GM23248 (cell line): ENCODE data around the gene GNA14. TPM values are rescaled to one million over a fixed set of nuclear protein-coding genes. Genes with fewer than 3 reads are reported as not detected.
A peak's percentile ranks its signal among the peaks of the same experiment; 100 is the strongest.

Experiments
- DNase-seq: peaks from one replicate; pipeline ENCODE4 v3.0.0-alpha.2; 2015
- H2AFZ ChIP-seq: fragments of 200-600 bp; sonication (generic); 2 replicates; pipeline ENCODE4 v1.6.1; 2016; ENCODE audit warnings: antibody characterized with exemption
- H3F3A ChIP-seq: fragments of 200-600 bp; sonication (generic); 2 replicates; pipeline ENCODE4 v1.6.1; 2016; ENCODE audit warnings: mild to moderate bottlenecking, antibody characterized with exemption, mixed run types; ENCODE audit not compliant: insufficient read depth
- H3K27ac ChIP-seq: fragments of 200-600 bp; sonication (generic); 2 replicates; pipeline ENCODE4 v1.5.1; 2016; ENCODE audit warnings: mild to moderate bottlenecking
- H3K27me3 ChIP-seq: fragments of 200-600 bp; sonication (generic); replicated peaks from 2 replicates; pipeline ENCODE4 v1.6.1; 2016; ENCODE audit warnings: mild to moderate bottlenecking; ENCODE audit not compliant: insufficient read depth
- H3K36me3 ChIP-seq: fragments of 200-600 bp; sonication (generic); 2 replicates; pipeline ENCODE4 v1.6.1; 2016; ENCODE audit warnings: low read depth, mild to moderate bottlenecking
- H3K4me1 ChIP-seq: fragments of 200-600 bp; sonication (generic); 2 replicates; pipeline ENCODE4 v1.6.1; 2016; ENCODE audit warnings: mild to moderate bottlenecking; ENCODE audit not compliant: insufficient read depth
- H3K4me2 ChIP-seq: fragments of 200-600 bp; sonication (generic); one replicate; pipeline ENCODE4 v1.6.1; 2016; ENCODE audit warnings: mild to moderate bottlenecking; ENCODE audit not compliant: unreplicated experiment
- H3K4me3 ChIP-seq: fragments of 200-600 bp; sonication (generic); 2 replicates; pipeline ENCODE4 v1.5.1; 2016; ENCODE audit warnings: mild to moderate bottlenecking
- H3K79me2 ChIP-seq: fragments of 200-600 bp; sonication (generic); 2 replicates; pipeline ENCODE4 v1.6.1; 2016; ENCODE audit warnings: mild to moderate bottlenecking; ENCODE audit not compliant: insufficient read depth
- H3K9ac ChIP-seq: fragments of 200-600 bp; sonication (generic); 2 replicates; pipeline ENCODE4 v1.6.1; 2016; ENCODE audit warnings: mild to moderate bottlenecking
- H3K9me2 ChIP-seq: fragments of 200-600 bp; sonication (generic); 2 replicates; pipeline ENCODE4 v1.6.1; 2016; ENCODE audit warnings: mixed run types, mild to moderate bottlenecking, moderate library complexity; ENCODE audit not compliant: insufficient read depth
- H3K9me3 ChIP-seq: fragments of 200-600 bp; sonication (generic); one replicate; pipeline ENCODE4 v1.6.1; 2017; ENCODE audit warnings: low read depth
- H4K20me1 ChIP-seq: fragments of 200-600 bp; sonication (generic); 2 replicates; pipeline ENCODE4 v1.6.0; 2016; ENCODE audit not compliant: insufficient read depth
- EZH2 ChIP-seq: fragments of 200-600 bp; sonication (generic); IDR thresholded peaks from 2 replicates; pipeline ENCODE4 v1.6.1; 2018; ENCODE audit warnings: antibody characterized with exemption, mild to moderate bottlenecking; ENCODE audit not compliant: insufficient read depth, poor library complexity, severe bottlenecking
- EZH2phosphoT487 ChIP-seq: fragments of 200-600 bp; sonication (generic); IDR thresholded peaks from 2 replicates; pipeline ENCODE4 v1.6.1; 2018; ENCODE audit warnings: antibody characterized with exemption, moderate library complexity, mild to moderate bottlenecking, low read depth; ENCODE audit not compliant: insufficient read depth
- WGBS, 2 experiments: methylation state at CpG; one replicate each; pipeline ENCODE4 v1.1.6; 2015 to 2017; ENCODE audit warnings: low lambda C conversion rate in 2 of 2, low coverage in 1 of 2; ENCODE audit errors: missing lambda C conversion rate in 2 of 2; 5-methylcytosine and 5-hydroxymethylcytosine counted together
- in situ Hi-C: fragments of 300-500 bp; cut with MboI; formaldehyde crosslinking; loops from 2 replicates; pipeline ENCODE4 v1.15.0; 2020
- polyA plus RNA-seq: library from polyadenylated mRNA; unstranded; fragments of >200 nt; fragmentation: Nextera tagmentation; extraction: Ambion mirVana; gene quantifications from 2 replicates; pipeline ENCODE4 v1.2.1, GENCODE V29; 2016
- total RNA-seq: library from RNA; depleted of rRNA; stranded (reverse); fragments of >200 nt; shearing (Covaris generic); gene quantifications from 2 replicates; pipeline ENCODE4 v1.2.3, GENCODE V29; 2014

Gene GNA14
- total and polyA plus RNA-seq, 2 experiments from 2014 or later: 0.11 to 0.24 TPM

DNA sequence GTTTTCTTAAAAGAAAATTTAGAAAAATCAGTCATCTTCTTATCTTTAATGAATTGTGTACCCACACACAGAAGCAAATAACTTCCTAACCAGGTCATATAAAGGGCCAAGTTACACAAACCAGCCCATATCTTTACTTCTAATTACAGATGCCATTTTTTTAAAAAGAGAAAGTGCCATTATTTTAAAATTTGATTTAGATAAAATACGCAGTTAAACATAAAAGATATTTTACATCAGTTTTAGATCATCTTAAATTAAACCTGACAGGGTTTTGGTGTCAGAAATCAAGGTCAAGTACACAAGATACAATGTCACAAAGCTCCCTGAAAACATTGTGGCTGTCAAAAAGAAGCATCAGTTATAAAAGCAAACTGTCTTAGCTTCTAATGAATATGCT is 129.4 kb downstream of the GNA14 start:
- H3K9me2 ChIP-seq: no peaks in the 10 kb centered on the region
- H4K20me1 ChIP-seq: no peaks in the 10 kb centered on the region
- no peaks in the 10 kb centered on the region for H3K36me3 ChIP-seq
- H3K79me2 ChIP-seq: no peaks in the 10 kb centered on the region
- no peak overlapping the region for H3K9ac ChIP-seq
- H3K27me3 ChIP-seq: no peaks in the 10 kb centered on the region
- H3K27ac ChIP-seq: no peak overlapping the region
- H3K4me1 ChIP-seq: 0 out of 2 replicates have a peak, but pooled peaks cover 5% of the 10 kb centered on the region
- TF ChIP-seq EZH2phosphoT487 (no peak), EZH2 (no peak)
- no peak overlapping the region for H3K4me2 ChIP-seq
- WGBS, 2 experiments: 41 to 48% methylated on average over 1 of the region's 1 CpG
- H2AFZ ChIP-seq: no peak overlapping the region
- no peak overlapping the region for H3K4me3 ChIP-seq
- H3F3A ChIP-seq: 0 out of 2 replicates have a peak, but pooled peaks cover 6% of the 10 kb centered on the region
- in situ Hi-C loops: no loop called here
- H3K9me3 ChIP-seq: no peaks in the 10 kb centered on the region
- no peak for DNase-seq

DNA sequence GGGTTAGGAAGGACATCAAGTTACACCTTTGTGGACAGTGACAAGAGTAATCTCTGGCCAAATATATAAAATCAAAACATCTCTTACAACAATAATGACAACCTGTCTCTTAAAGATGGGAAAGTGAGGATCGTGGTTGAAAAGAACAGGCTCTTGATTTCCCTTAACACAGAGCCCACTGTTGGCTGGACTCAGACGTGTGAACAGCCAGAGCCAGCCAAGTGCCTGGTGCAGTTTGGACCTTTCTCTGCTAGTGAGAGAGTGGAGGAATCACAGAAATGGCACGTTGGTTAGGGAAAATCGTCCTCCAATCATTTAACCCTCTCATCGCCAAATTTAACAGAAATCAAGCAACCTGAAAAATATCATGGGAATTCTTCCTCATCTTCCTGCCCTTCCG is 131.3 kb downstream of the GNA14 start:
- H3K36me3 ChIP-seq: no peaks in the 10 kb centered on the region
- H4K20me1 ChIP-seq: no peaks in the 10 kb centered on the region
- in situ Hi-C loops: no loop called here
- 0 out of 2 replicates have a peak, but pooled peaks cover 5% of the 10 kb centered on the region for H3K4me1 ChIP-seq
- H3K9ac ChIP-seq: no peak overlapping the region
- H3K9me2 ChIP-seq: no peaks in the 10 kb centered on the region
- 0 out of 2 replicates have a peak, but pooled peaks cover 6% of the 10 kb centered on the region for H3F3A ChIP-seq
- no peaks in the 10 kb centered on the region for H3K9me3 ChIP-seq
- H3K79me2 ChIP-seq: no peaks in the 10 kb centered on the region
- H3K4me3 ChIP-seq: no peak overlapping the region
- TF ChIP-seq EZH2 (no peak), EZH2phosphoT487 (no peak)
- H3K4me2 ChIP-seq: no peak overlapping the region
- H3K27ac ChIP-seq: no peak overlapping the region
- H3K27me3 ChIP-seq: no peaks in the 10 kb centered on the region
- no peak for DNase-seq
- WGBS, 2 experiments: 38 to 42% methylated on average over 6 of the region's 6 CpGs
- no peak overlapping the region for H2AFZ ChIP-seq

DNA sequence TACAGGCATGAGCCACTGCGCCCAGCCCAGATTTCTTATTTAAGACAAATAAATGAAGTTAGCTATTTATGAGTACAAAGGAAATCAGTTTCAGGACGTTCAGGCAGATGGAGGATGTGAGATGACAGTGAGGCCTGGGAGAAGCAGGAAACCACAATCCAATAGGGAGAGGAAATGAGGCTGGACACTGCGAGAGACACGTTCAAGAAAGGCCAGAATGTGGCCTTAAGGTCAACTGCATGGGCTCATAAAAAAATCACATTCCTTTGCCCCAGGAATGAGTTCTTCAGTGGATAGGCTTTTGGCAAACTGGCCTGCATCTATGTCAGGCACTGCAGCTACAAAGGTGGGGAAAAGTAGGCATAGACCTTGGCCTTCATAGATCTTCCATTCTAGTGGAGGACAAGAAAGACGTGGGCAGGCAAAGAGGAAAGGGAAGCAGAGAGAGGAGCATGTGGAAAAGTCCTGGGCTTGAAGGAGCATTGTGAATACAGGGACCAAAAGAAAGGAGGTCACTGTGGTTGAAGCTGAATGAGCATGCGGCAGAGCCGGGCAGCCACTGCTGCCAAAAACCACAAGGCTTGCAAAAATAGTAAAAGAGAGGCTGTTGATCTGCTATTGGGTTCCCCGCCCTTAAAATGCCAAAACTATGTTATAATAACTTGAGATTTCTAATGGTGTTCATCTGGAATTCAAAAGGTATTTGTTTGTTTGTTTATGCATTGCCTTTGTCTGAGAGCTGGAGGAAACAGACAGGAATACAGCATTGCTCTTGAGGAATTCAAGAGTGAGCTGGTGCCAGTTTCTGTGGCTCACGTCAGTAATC is 133.0 kb downstream of the GNA14 start:
- no peaks in the 10 kb centered on the region for H3K27me3 ChIP-seq
- H2AFZ ChIP-seq: peak overlapping the region; percentile 39; the same call in 1 of the 2 replicates
- in situ Hi-C loops: no loop called here
- no peak overlapping the region for H3K4me3 ChIP-seq
- H3K36me3 ChIP-seq: no peaks in the 10 kb centered on the region
- no peaks in the 10 kb centered on the region for H3K9me2 ChIP-seq
- H3K9ac ChIP-seq: no peak overlapping the region
- DNase-seq: peak; percentile 42
- no peaks in the 10 kb centered on the region for H4K20me1 ChIP-seq
- 0 out of 2 replicates have a peak, but pooled peaks cover 6% of the 10 kb centered on the region for H3F3A ChIP-seq
- H3K27ac ChIP-seq: no peak overlapping the region
- H3K9me3 ChIP-seq: no peaks in the 10 kb centered on the region
- 0 out of 2 replicates have a peak, but pooled peaks cover 5% of the 10 kb centered on the region for H3K4me1 ChIP-seq
- no peak overlapping the region for H3K4me2 ChIP-seq
- H3K79me2 ChIP-seq: no peaks in the 10 kb centered on the region
- TF ChIP-seq EZH2: no peak
- TF ChIP-seq EZH2phosphoT487: no peak
- 46 to 51% methylated on average over 9 of the region's 9 CpGs for WGBS, 2 experiments

DNA sequence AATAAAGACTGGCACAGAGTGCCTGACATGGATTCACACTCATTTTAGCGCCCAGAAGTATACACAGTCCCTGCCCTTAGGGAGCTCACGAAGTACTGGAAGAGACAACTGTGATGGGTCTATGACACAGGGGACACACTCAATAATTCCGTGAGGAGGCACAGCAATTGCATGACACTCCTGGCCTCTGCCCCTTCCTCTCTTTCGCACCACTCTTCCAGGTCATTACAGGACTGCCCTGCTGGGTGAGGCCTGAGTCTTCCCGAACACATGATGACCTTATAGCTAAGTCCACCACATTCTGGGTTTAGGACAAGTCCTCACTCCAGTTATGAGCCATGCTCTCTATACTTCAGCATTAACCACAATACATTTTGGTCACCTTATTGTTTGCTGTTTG is 134.7 kb downstream of the GNA14 start:
- Histone ChIP-seq H3K9me2 (no peaks in the 10 kb centered on the region), H3K36me3 (no peaks in the 10 kb centered on the region), H2AFZ (no peak overlapping the region), H3K4me2 (no peak overlapping the region), H3K9me3 (no peaks in the 10 kb centered on the region), H3F3A (0 out of 2 replicates have a peak, but pooled peaks cover 6% of the 10 kb centered on the region), H3K27me3 (no peaks in the 10 kb centered on the region), H4K20me1 (no peaks in the 10 kb centered on the region), H3K79me2 (no peaks in the 10 kb centered on the region), H3K4me3 (no peak overlapping the region), H3K9ac (no peak overlapping the region), H3K27ac (no peak overlapping the region), H3K4me1 (0 out of 2 replicates have a peak, but pooled peaks cover 5% of the 10 kb centered on the region)
- 66 to 71% methylated on average over 5 of the region's 5 CpGs for WGBS, 2 experiments
- TF ChIP-seq EZH2phosphoT487: no peak
- TF ChIP-seq EZH2: no peak
- no peak for DNase-seq
- in situ Hi-C loops: no loop called here
